Vagina (tissue), 2 donors: ENCODE data around the gene CALML3.

Source experiments
- CTCF ChIP-seq, 3 experiments: fragments of 450-650 bp in 2 of 3; fragments of 200-600 bp in 1 of 3; sonication (generic) in 1 of 3; IDR thresholded peaks; one replicate each; pipeline ENCODE4 v1.5.1; 2017 to 2019; ENCODE audit warnings: antibody characterized with exemption in 3 of 3, mild to moderate bottlenecking in 2 of 3, moderate library complexity in 2 of 3
- POLR2A ChIP-seq, 2 donors: fragments of 450-650 bp; IDR thresholded peaks; one replicate each; pipeline ENCODE4 v1.6.1; 2017; ENCODE audit warnings: antibody characterized with exemption in 2 of 2, mild to moderate bottlenecking in 2 of 2, moderate library complexity in 2 of 2

GRCh38 chr10:5561704-5562645, 37.2 kb downstream of the CALML3 start:
- TF ChIP-seq POLR2A (IDR thresholded peaks at IDR 0.05) = no peak
- TF ChIP-seq CTCF (IDR thresholded peaks at IDR 0.05) = no peak
